ENCODE results near the gene PPM1A. TPM values are rescaled to one million over a fixed set of nuclear protein-coding genes. Genes with fewer than 3 reads are reported as not detected.

PPM1A gene
- total RNA-seq, 1 donor from 2014 or later = 44.5 TPM

DNA sequence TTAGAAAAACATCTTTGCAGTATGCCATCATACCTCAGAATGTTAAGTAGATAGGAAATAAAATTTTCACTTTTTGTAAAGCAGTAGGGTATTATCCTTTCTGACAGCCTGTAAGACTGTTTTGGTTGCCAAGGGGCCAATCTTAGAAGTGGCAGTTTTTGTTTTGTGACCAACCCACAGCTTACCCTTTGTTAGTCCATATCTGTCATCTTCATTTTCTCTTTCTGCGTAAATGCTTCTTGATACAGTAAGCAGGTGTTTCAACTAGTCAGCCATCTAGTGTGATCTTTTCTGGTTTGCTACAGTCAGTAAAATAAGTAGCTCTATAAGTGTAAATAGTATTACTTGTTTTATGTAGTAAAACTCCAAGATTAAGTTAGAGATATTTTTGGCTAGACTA, 8.8 kb downstream of the PPM1A start:
- no peak for DNase-seq (ENCODE audit: extremely low spot score, unreplicated experiment)
- no peak overlapping the region for H3K27ac Mint-ChIP-seq (ENCODE audit: unreplicated experiment)
- TF ChIP-seq CTCF (IDR thresholded peaks at IDR 0.05) = no peak
- no peaks in the 10 kb centered on the region for H3K36me3 Mint-ChIP-seq (ENCODE audit: unreplicated experiment)
- H3K4me3 Mint-ChIP-seq (ENCODE audit: unreplicated experiment) = no peak overlapping the region
- H3K27me3 Mint-ChIP-seq (ENCODE audit: unreplicated experiment) = no peaks in the 10 kb centered on the region
- peaks cover 14% of the 10 kb centered on the region for H3K4me1 Mint-ChIP-seq (ENCODE audit: unreplicated experiment)
- no peaks in the 10 kb centered on the region for H3K9me3 Mint-ChIP-seq (ENCODE audit: unreplicated experiment)

- no peak overlapping the region for H3K4me3 Mint-ChIP-seq (ENCODE audit: unreplicated experiment)
- DNase-seq (ENCODE audit: extremely low spot score, unreplicated experiment) = no peak
- H3K9me3 Mint-ChIP-seq (ENCODE audit: unreplicated experiment) = peaks cover 21% of the 10 kb centered on the region
- TF ChIP-seq CTCF (IDR thresholded peaks at IDR 0.05) = no peak
- H3K36me3 Mint-ChIP-seq (ENCODE audit: unreplicated experiment) = peaks cover 29% of the 10 kb centered on the region
- peaks cover 7% of the 10 kb centered on the region for H3K4me1 Mint-ChIP-seq (ENCODE audit: unreplicated experiment)
- no peaks in the 10 kb centered on the region for H3K27me3 Mint-ChIP-seq (ENCODE audit: unreplicated experiment)
- no peak overlapping the region for H3K27ac Mint-ChIP-seq (ENCODE audit: unreplicated experiment)
These were observed 16.1 kb downstream of the PPM1A start for GRCh38 chr14:60265163-60265562.

DNA sequence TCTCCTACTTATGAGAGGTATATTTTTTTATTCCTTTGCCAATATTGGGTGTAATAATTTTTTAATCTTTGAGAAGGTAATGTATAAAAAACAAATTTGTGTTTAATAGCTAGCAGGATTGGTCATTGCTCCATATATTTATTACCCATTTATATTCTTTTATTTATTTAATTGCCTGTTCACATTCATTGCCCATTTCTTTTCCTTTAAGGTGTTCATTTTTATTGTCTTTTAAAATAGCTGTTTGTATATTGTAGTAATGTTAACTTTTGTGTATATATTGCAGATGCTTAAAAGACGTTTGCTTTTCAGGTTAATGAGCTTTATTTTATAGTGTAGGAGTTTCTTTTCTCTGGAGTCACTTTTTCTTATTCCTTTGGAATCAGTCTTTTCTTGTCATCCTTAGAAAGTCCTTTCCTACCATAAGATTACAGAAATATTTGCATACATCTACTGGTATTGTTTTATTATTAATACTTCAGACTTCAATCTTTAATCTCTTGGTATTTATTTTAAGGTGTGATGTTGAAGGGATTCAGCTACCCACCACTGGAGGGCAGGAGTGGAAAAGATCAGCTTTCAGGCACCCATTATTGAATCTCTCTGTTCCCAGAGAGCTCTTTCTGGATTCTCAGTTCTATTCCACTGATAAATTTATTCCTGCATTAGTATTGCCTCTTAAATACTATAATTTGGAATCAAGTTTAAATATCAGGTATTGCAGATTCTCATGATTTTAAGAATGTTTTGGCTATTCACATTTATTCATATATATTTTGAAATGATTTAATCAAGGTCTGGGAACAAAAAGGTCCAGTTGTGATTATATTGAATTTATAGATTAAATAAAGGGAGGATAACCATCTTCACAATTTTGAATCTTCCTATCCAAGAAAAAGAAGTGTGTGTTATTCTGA, 17.3 kb downstream of the PPM1A start:
- peaks cover 7% of the 10 kb centered on the region for H3K4me1 Mint-ChIP-seq (ENCODE audit: unreplicated experiment)
- DNase-seq (ENCODE audit: extremely low spot score, unreplicated experiment) = no peak
- H3K9me3 Mint-ChIP-seq (ENCODE audit: unreplicated experiment) = peaks cover 21% of the 10 kb centered on the region
- peaks cover 34% of the 10 kb centered on the region for H3K36me3 Mint-ChIP-seq (ENCODE audit: unreplicated experiment)
- H3K27ac Mint-ChIP-seq (ENCODE audit: unreplicated experiment) = no peak overlapping the region
- no peak for TF ChIP-seq CTCF (IDR thresholded peaks at IDR 0.05)
- no peaks in the 10 kb centered on the region for H3K27me3 Mint-ChIP-seq (ENCODE audit: unreplicated experiment)
- H3K4me3 Mint-ChIP-seq (ENCODE audit: unreplicated experiment) = no peak overlapping the region

DNA sequence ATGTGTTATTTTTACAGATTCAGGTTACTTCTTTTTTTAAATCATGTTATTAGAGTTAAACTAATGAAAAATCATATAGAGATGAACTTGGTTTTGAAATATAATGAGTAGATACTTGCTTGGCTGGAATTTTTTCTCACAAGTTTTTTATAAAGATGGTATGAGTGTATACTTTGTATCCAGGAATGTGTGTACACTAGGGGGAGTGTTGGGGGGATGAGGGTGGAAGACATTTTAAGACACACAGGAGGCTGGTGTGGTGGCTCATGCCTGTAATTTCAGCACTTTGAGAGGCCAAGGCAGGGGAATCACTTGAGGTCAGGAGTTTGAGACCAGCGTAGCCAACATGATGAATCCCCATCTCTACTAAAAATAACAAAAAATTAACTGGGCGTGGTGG, 23.2 kb downstream of the PPM1A start:
- Mint-ChIP-seq H3K9me3 (ENCODE audit: unreplicated experiment) (peaks cover 7% of the 10 kb centered on the region), H3K27ac (ENCODE audit: unreplicated experiment) (no peak overlapping the region), H3K27me3 (ENCODE audit: unreplicated experiment) (no peaks in the 10 kb centered on the region), H3K4me3 (ENCODE audit: unreplicated experiment) (no peak overlapping the region), H3K36me3 (ENCODE audit: unreplicated experiment) (peaks cover 12% of the 10 kb centered on the region), H3K4me1 (ENCODE audit: unreplicated experiment) (peaks cover 45% of the 10 kb centered on the region)
- no peak for TF ChIP-seq CTCF (IDR thresholded peaks at IDR 0.05)
- DNase-seq (ENCODE audit: extremely low spot score, unreplicated experiment) = no peak

GRCh38 chr14:60273956-60274355, 24.9 kb downstream of the PPM1A start:
- peaks cover 14% of the 10 kb centered on the region for H3K36me3 Mint-ChIP-seq (ENCODE audit: unreplicated experiment)
- H3K27me3 Mint-ChIP-seq (ENCODE audit: unreplicated experiment) = no peaks in the 10 kb centered on the region
- peaks cover 7% of the 10 kb centered on the region for H3K9me3 Mint-ChIP-seq (ENCODE audit: unreplicated experiment)
- no peak for DNase-seq (ENCODE audit: extremely low spot score, unreplicated experiment)
- H3K4me1 Mint-ChIP-seq (ENCODE audit: unreplicated experiment) = peaks cover 38% of the 10 kb centered on the region
- no peak overlapping the region for H3K27ac Mint-ChIP-seq (ENCODE audit: unreplicated experiment)
- TF ChIP-seq CTCF (IDR thresholded peaks at IDR 0.05) = no peak
- no peak overlapping the region for H3K4me3 Mint-ChIP-seq (ENCODE audit: unreplicated experiment)
